Activated effector memory CD4-positive, alpha-beta T cell treated with Interleukin-2 at 50 U/mL for 16 hours (primary cell): ENCODE data around the gene FBXW10.
"Not testable (repeated sequence)": the region's sequence is repeated elsewhere in the genome, so short reads cannot be mapped to it uniquely, and the experiment has no call there.

Experiments
- DNase-seq: peaks from one replicate; pipeline ENCODE4 v3.0.0-alpha.2; 2020

FBXW10 gene

GRCh38 chr17:18743699-18744421, at the start of gene FBXW10:
Gene FBXW10, plus strand, starts transcription at chr17:18744054. Its CDS starts 191 bp downstream, at chr17:18744245.
- DNase-seq = not testable (repeated sequence)

GRCh38 chr17:18695143-18695542, 48.7 kb upstream of the FBXW10 start:
- DNase-seq = not testable (repeated sequence)

- DNase-seq = not testable (repeated sequence)
Observed at GRCh38 chr17:18698473-18699103, 45.3 kb upstream of the FBXW10 start.

- DNase-seq = not testable (repeated sequence)
Observed at GRCh38 chr17:18705955-18706354, 37.9 kb upstream of the FBXW10 start.

- not testable (repeated sequence) for DNase-seq
Observed at GRCh38 chr17:18708215-18708614, 35.6 kb upstream of the FBXW10 start.

GRCh38 chr17:18712354-18712999, 31.4 kb upstream of the FBXW10 start:
- DNase-seq = peak; percentile 31

GRCh38 chr17:18718643-18719427, 25.0 kb upstream of the FBXW10 start:
- not testable (repeated sequence) for DNase-seq

- DNase-seq = not testable (repeated sequence)
Observed at GRCh38 chr17:18719428-18720110, 24.3 kb upstream of the FBXW10 start.

GRCh38 chr17:18721775-18722547, 21.9 kb upstream of the FBXW10 start:
- DNase-seq = not testable (repeated sequence)

GRCh38 chr17:18722612-18723011, 21.2 kb upstream of the FBXW10 start:
- not testable (repeated sequence) for DNase-seq

- not testable (repeated sequence) for DNase-seq
Observed at GRCh38 chr17:18723509-18723908, 20.3 kb upstream of the FBXW10 start.

GRCh38 chr17:18732438-18732837, 11.4 kb upstream of the FBXW10 start:
- not testable (repeated sequence) for DNase-seq

- DNase-seq = not testable (repeated sequence)
Observed at GRCh38 chr17:18733350-18733749, 10.5 kb upstream of the FBXW10 start.

- DNase-seq = not testable (repeated sequence)
Observed at GRCh38 chr17:18739616-18740391, 4.0 kb upstream of the FBXW10 start.

GRCh38 chr17:18741228-18741627, 2.6 kb upstream of the FBXW10 start:
- not testable (repeated sequence) for DNase-seq

GRCh38 chr17:18744726-18745125, 872 bp downstream of the FBXW10 start:
- not testable (repeated sequence) for DNase-seq

GRCh38 chr17:18746551-18746950, 2.7 kb downstream of the FBXW10 start:
- DNase-seq = not testable (repeated sequence)

GRCh38 chr17:18747501-18747900, 3.6 kb downstream of the FBXW10 start:
- not testable (repeated sequence) for DNase-seq

GRCh38 chr17:18750242-18750641, 6.4 kb downstream of the FBXW10 start:
- not testable (repeated sequence) for DNase-seq

GRCh38 chr17:18753829-18754409, 10.1 kb downstream of the FBXW10 start:
- DNase-seq = not testable (repeated sequence)
